Thyroid gland (tissue), 4 donors: ENCODE data around the gene TYROBP. TPM values are rescaled to one million over a fixed set of nuclear protein-coding genes. Genes with fewer than 3 reads are reported as not detected.

Experiments
- DNase-seq, 2 donors: peaks; one replicate each; pipeline ENCODE4 v3.0.0-alpha.2; 2019
- H3K27ac ChIP-seq, 3 donors: fragments of 200-600 bp; sonication (generic); 1 replicate in 2 of 3; 2 replicates in 1 of 3; pipeline ENCODE4 v1.5.1; 2016 to 2019; ENCODE audit warnings: mild to moderate bottlenecking in 1 of 3, moderate library complexity in 1 of 3
- H3K27me3 ChIP-seq: fragments of 200-600 bp; sonication (generic); one replicate; pipeline ENCODE4 v1.5.1; 2019
- H3K36me3 ChIP-seq, 2 donors: fragments of 200-600 bp; sonication (generic); one replicate each; pipeline ENCODE4 v1.5.1; 2016 to 2019
- H3K4me1 ChIP-seq, 2 donors: fragments of 200-600 bp; sonication (generic); one replicate each; pipeline ENCODE4 v1.5.1; 2017 to 2019
- H3K4me3 ChIP-seq, 3 donors: fragments of 200-600 bp; sonication (generic); replicated peaks in 1 of 3; 1 replicate in 2 of 3; 2 replicates in 1 of 3; pipeline ENCODE4 v1.5.1; 2016; ENCODE audit warnings: mild to moderate bottlenecking in 1 of 3
- H3K9me3 ChIP-seq: fragments of 200-600 bp; sonication (generic); one replicate; pipeline ENCODE4 v1.5.1; 2017
- CTCF ChIP-seq, 6 experiments: fragments of 200-600 bp in 3 of 6; fragments of 450-650 bp in 3 of 6; sonication (generic) in 3 of 6; IDR thresholded peaks; one replicate each; pipeline ENCODE4 v1.5.1; 2016 to 2019; ENCODE audit warnings: antibody characterized with exemption in 6 of 6, mild to moderate bottlenecking in 2 of 6, inconsistent platforms in 1 of 6, moderate library complexity in 1 of 6
- POLR2A ChIP-seq, 2 donors: fragments of 450-650 bp; IDR thresholded peaks; one replicate each; pipeline ENCODE4 v1.6.1; 2017; ENCODE audit warnings: antibody characterized with exemption in 2 of 2, mild to moderate bottlenecking in 2 of 2, moderate library complexity in 1 of 2
- WGBS, 2 donors: methylation state at CpG; one replicate each; pipeline ENCODE4 v1.1.5; 2017; 5-methylcytosine and 5-hydroxymethylcytosine counted together
- intact Hi-C: fragments of 100-400 bp; cut with DNase I; formaldehyde crosslinking; loops from one replicate; pipeline ENCODE4 v1.15.1; 2023
- total RNA-seq, 4 donors: library from RNA; depleted of rRNA; stranded (reverse); fragments of >200 nt; gene quantifications; one replicate each; pipeline ENCODE4 v1.2.3, GENCODE V29; 2016

TYROBP gene
- total RNA-seq, 4 donors from 2014 or later, result 10.1 to 80.4 (median 27.5) TPM

DNA sequence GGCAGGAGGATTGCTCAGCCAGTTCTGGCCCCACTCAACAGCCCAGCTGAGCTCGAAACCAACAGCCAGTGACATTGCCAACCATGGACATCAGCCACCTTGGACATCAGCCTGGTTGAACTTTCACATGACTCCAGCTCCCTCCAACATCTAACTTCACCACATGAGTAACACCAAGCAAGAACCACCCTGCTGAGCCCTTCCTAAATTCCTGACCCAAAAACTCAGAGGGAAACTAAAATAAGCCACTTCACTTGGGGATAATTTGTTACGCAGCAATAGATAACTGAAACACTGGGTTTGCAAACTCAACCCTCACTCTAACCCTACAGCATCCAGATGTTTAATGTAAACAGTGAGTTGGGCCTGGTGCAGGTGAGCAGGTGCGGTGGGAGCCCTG is 17.4 kb upstream of the TYROBP start:
- H3K4me1 ChIP-seq, result peaks cover 0 to 3% of the 10 kb centered on the region in 2 donors
- intact Hi-C loops, result no loop called here
- no peak overlapping the region for H3K27ac ChIP-seq
- H3K9me3 ChIP-seq, result no peaks in the 10 kb centered on the region
- H3K36me3 ChIP-seq, result no peaks in the 10 kb centered on the region
- no peaks in the 10 kb centered on the region for H3K27me3 ChIP-seq
- no peak overlapping the region for H3K4me3 ChIP-seq
- no peak for DNase-seq
- no peak for TF ChIP-seq POLR2A (IDR thresholded peaks at IDR 0.05)
- TF ChIP-seq CTCF (IDR thresholded peaks at IDR 0.05), result no peak
- WGBS, 2 donors, result 82 to 91% methylated on average over 3 of the region's 3 CpGs

- no peak for TF ChIP-seq POLR2A (IDR thresholded peaks at IDR 0.05)
- no peak for TF ChIP-seq CTCF (IDR thresholded peaks at IDR 0.05)
- intact Hi-C loops, result no loop called here
- H3K27me3 ChIP-seq, result no peaks in the 10 kb centered on the region
- no peaks in the 10 kb centered on the region for H3K4me1 ChIP-seq
- H3K27ac ChIP-seq, result no peak overlapping the region
- no peaks in the 10 kb centered on the region for H3K36me3 ChIP-seq
- H3K4me3 ChIP-seq, result no peak overlapping the region
- no peaks in the 10 kb centered on the region for H3K9me3 ChIP-seq
- 81 to 90% methylated on average over 6 of the region's 6 CpGs for WGBS, 2 donors
- DNase-seq, result no peak
Observed at GRCh38 chr19:35921012-35921411, 12.9 kb upstream of the TYROBP start.

DNA sequence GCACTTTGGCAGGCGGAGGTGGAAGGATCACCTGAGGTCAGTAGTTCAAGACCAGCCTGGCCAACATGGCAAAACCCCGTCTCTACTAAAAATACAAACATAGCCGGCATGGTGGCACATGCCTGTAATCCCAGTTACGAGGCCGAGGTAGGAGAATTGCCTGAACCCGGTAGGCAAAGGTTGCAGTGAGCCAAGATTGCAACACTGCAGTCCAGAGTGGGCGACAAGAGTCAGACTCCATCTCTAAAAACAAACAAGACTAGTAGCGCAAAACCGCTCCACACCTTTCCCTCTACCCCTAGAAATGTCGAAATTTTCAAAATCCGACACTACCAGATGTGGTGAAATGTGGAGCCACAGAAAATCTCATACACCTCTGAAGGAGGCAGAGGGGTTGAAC is 11.2 kb upstream of the TYROBP start:
- H3K27ac ChIP-seq, result no peak overlapping the region
- no peaks in the 10 kb centered on the region for H3K27me3 ChIP-seq
- H3K9me3 ChIP-seq, result no peaks in the 10 kb centered on the region
- no peak overlapping the region for H3K4me3 ChIP-seq
- H3K36me3 ChIP-seq, result no peaks in the 10 kb centered on the region
- H3K4me1 ChIP-seq, result no peaks in the 10 kb centered on the region
- 90 to 92% methylated on average over 11 of the region's 11 CpGs for WGBS, 2 donors
- intact Hi-C loops, result no loop called here
- DNase-seq, result no peak
- no peak for TF ChIP-seq CTCF (IDR thresholded peaks at IDR 0.05)
- TF ChIP-seq POLR2A (IDR thresholded peaks at IDR 0.05), result no peak

- no peaks in the 10 kb centered on the region for H3K36me3 ChIP-seq
- no peak overlapping the region for H3K27ac ChIP-seq
- DNase-seq, result no peak
- no peaks in the 10 kb centered on the region for H3K27me3 ChIP-seq
- no peak for TF ChIP-seq CTCF (IDR thresholded peaks at IDR 0.05)
- no peak for TF ChIP-seq POLR2A (IDR thresholded peaks at IDR 0.05)
- peaks cover 0 to 16% of the 10 kb centered on the region in 2 donors for H3K4me1 ChIP-seq
- no peaks in the 10 kb centered on the region for H3K9me3 ChIP-seq
- H3K4me3 ChIP-seq, result no peak overlapping the region
- 68 to 77% methylated on average over 3 of the region's 3 CpGs for WGBS, 2 donors
- intact Hi-C loops, result no loop called here
Observed at GRCh38 chr19:35915443-35915842, 7.3 kb upstream of the TYROBP start.

DNA sequence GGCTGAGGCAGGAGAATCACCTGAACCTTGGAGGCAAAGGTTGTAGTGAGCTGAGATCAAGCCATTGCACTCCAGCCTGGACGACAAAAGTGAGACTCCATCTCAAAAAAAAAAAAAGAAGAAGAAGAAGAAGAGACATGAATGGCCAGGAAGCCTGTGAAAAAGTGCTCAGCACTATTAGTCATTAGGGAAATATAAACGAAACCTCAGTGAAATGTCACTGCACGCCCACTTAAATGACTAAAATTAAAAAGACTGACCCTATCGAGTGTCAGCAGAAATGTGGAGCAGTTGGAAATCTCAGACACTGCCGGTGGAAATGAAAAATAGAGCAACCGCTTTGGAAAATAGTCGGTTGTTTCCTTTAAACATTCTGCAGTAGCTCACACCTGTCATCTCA is 5.5 kb upstream of the TYROBP start:
- Histone ChIP-seq H3K4me1 (peaks cover 0 to 16% of the 10 kb centered on the region in 2 donors), H3K9me3 (no peaks in the 10 kb centered on the region), H3K4me3 (no peak overlapping the region), H3K27me3 (no peaks in the 10 kb centered on the region), H3K36me3 (no peaks in the 10 kb centered on the region), H3K27ac (no peak overlapping the region)
- TF ChIP-seq POLR2A (IDR thresholded peaks at IDR 0.05) (no peak), CTCF (IDR thresholded peaks at IDR 0.05) (no peak)
- DNase-seq, result no peak
- WGBS, 2 donors, result 60 to 74% methylated on average over 7 of the region's 7 CpGs
- intact Hi-C loops, result no loop called here
